ENCODE results near the gene IQSEC3. TPM values are rescaled to one million over a fixed set of nuclear protein-coding genes. Genes with fewer than 3 reads are reported as not detected.
A peak's percentile ranks its signal among the peaks of the same experiment; 100 is the strongest.
"Not testable (repeated sequence)": the region's sequence is repeated elsewhere in the genome, so short reads cannot be mapped to it uniquely, and the experiment has no call there.

The IQSEC3 gene
- total RNA-seq, 1 donor from 2014 or later = 4.2 TPM

DNA sequence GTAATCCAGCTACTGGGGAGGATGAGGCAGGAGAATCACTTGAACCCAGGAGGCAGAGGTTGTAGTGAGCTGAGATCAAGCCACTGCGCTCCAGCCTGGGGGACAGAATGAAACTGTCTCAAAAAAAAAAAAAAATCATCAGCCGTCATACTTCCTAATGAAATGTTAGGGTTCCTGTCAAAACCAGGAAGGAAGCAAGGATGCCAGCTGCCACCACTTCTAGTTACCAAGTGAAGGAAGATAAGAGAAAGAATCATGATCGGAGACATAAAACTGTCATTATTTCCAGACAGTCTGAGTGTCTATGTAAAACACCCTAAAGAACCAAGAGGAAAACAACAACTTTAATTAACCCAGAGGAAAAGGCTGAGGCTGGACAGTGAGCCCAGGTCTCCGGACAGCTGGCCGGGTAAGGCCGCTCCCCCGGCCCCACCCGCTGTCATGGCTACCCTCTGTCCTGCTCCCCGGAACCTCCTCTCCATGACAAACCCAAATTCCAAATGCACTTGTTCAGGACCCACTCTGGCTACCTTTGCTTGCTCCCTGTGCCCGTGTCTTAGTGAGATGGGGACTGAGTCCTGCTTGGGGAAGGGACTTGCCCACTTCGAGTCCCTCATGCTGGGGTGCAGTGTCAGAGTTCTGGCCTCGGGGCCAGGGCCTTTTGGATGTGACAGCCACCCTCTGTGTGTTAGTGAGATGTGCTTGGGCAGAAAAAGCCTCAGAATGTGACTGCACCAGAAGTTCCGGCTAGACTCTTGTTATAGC lies 118.4 kb downstream of the IQSEC3 start:
- Mint-ChIP-seq H3K27me3 (peaks cover 53% of the 10 kb centered on the region), H3K36me3 (no peaks in the 10 kb centered on the region), H3K4me3 (no peak overlapping the region), H3K9me3 (no peaks in the 10 kb centered on the region), H3K27ac (no peak overlapping the region), H3K4me1 (ENCODE audit: unreplicated experiment) (no peaks in the 10 kb centered on the region)
- no peak for DNase-seq (ENCODE audit: extremely low spot score, unreplicated experiment)
- no peak for TF ChIP-seq CTCF (conservative IDR thresholded peaks at IDR 0.05)

DNA sequence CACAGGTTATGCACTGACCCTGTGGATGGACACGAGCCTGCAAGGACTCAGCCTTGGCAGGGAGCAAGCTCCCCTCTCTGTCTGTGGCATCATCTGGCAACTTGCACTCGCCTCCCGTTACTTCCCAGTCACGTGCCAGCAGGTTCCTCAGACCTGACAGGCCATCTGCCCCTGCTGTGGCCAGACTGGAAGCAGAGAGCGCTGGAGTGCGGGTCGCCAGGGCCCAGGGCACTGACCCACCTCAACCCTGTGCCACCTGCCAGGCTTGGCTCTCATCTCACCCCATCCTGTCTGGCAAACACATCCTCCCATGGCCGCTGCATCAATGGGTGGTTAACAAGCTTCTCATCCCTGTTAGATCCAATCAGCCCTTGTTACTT lies 119.0 kb downstream of the IQSEC3 start:
- Mint-ChIP-seq H3K27me3 (peaks cover 55% of the 10 kb centered on the region), H3K4me1 (ENCODE audit: unreplicated experiment) (no peaks in the 10 kb centered on the region), H3K27ac (no peak overlapping the region), H3K4me3 (no peak overlapping the region), H3K36me3 (no peaks in the 10 kb centered on the region), H3K9me3 (no peaks in the 10 kb centered on the region)
- no peak for TF ChIP-seq CTCF (conservative IDR thresholded peaks at IDR 0.05)
- DNase-seq (ENCODE audit: extremely low spot score, unreplicated experiment) = no peak

DNA sequence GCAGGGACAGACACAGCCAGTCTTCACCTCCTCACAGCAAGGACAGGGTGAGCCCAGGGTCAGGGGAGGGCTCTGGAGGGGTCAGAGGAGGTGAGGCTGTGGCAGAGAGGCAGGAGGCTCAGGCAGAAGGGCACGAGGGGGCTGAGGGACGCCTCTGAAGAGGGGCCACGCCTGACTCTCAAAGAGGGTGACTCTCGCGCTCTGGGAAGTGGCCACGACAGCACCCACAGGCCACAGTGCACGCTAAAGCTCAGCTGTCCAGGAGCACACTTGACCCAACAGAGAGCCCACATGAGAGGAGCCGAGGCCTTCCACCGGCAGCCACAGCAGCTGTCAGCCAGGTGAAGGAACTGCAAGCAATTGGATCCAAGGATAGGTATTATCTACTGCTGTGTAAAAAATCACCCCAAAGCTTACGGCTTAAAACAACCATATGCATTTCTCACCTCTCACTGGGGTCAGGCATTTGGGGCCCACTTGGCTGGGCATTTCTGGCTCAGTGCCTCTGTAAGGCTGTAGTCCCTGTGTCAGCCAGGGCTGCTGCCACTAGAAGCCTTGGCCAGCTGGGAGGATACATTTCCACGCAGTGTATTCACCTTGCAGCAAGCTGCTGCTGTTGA lies 119.5 kb downstream of the IQSEC3 start:
- H3K9me3 Mint-ChIP-seq = no peaks in the 10 kb centered on the region
- peaks cover 56% of the 10 kb centered on the region for H3K27me3 Mint-ChIP-seq
- no peak overlapping the region for H3K27ac Mint-ChIP-seq
- no peaks in the 10 kb centered on the region for H3K36me3 Mint-ChIP-seq
- no peak for DNase-seq (ENCODE audit: extremely low spot score, unreplicated experiment)
- TF ChIP-seq CTCF (conservative IDR thresholded peaks at IDR 0.05) = no peak
- H3K4me1 Mint-ChIP-seq (ENCODE audit: unreplicated experiment) = no peaks in the 10 kb centered on the region
- H3K4me3 Mint-ChIP-seq = peak overlapping the region; percentile 54

GRCh38 chr12:187986-188909 lies 121.7 kb downstream of the IQSEC3 start:
- peaks cover 65% of the 10 kb centered on the region for H3K27me3 Mint-ChIP-seq
- DNase-seq (ENCODE audit: extremely low spot score, unreplicated experiment); H3K36me3 Mint-ChIP-seq; H3K4me1 Mint-ChIP-seq (ENCODE audit: unreplicated experiment); H3K9me3 Mint-ChIP-seq; H3K27ac Mint-ChIP-seq: not testable (repeated sequence)
- H3K4me3 Mint-ChIP-seq = peak overlapping the region; percentile 94

GRCh38 chr12:188910-189621 lies 122.5 kb downstream of the IQSEC3 start:
- Mint-ChIP-seq H3K9me3 (no peaks in the 10 kb centered on the region), H3K27ac (no peak overlapping the region), H3K4me3 (peak overlapping the region; percentile 94), H3K36me3 (no peaks in the 10 kb centered on the region), H3K4me1 (ENCODE audit: unreplicated experiment) (no peaks in the 10 kb centered on the region), H3K27me3 (peaks cover 72% of the 10 kb centered on the region)
- peak; percentile 92 for TF ChIP-seq CTCF (conservative IDR thresholded peaks at IDR 0.05)
- peak; percentile 85 for DNase-seq (ENCODE audit: extremely low spot score, unreplicated experiment)
